ENCODE measurements around the gene KRTAP9-1. TPM values are rescaled to one million over a fixed set of nuclear protein-coding genes. Genes with fewer than 3 reads are reported as not detected.
"Not testable (repeated sequence)": the region's sequence is repeated elsewhere in the genome, so short reads cannot be mapped to it uniquely, and the experiment has no call there.

The KRTAP9-1 gene
- total and polyA plus RNA-seq, 9 donors, result not detected

DNA sequence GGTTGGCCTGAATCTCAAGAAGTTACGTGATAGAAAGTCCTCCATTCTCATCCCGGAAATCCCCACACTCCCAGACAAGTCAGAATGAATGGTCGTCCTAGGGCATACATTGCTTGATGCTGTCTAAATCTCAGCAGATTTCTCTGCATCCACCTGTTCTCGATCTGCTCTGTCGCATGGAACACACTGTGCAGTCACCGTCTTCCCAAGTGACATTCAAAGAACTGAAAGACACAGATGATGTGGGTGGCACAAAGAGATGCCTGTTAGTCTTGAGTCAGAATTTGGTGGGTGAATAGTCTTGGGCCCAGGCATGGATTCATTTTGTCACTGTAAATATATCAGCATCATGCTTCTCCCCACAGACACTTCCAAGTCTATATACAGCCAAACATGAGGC lies 42.0 kb downstream of the KRTAP9-1 start:
- intact Hi-C loops (cut with DNase I), result no loop called here
- WGBS, 3 donors, result 88 to 89% (median 89%) methylated on average over 6 of the region's 6 CpGs
- DNase-seq, result no peak
- H3K27me3 ChIP-seq, result no peaks in the 10 kb centered on the region
- H3K9me3 ChIP-seq, result no peaks in the 10 kb centered on the region
- no peak overlapping the region for H3K27ac ChIP-seq
- H3K4me1 ChIP-seq (ENCODE audit: insufficient read depth), result no peaks in the 10 kb centered on the region
- no peak overlapping the region for H3K4me3 ChIP-seq
- no peaks in the 10 kb centered on the region for H3K36me3 ChIP-seq
- TF ChIP-seq EP300 (IDR thresholded peaks at IDR 0.05) (no peak), POLR2A (IDR thresholded peaks at IDR 0.05) (no peak)
- TF ChIP-seq, protein P1, sequence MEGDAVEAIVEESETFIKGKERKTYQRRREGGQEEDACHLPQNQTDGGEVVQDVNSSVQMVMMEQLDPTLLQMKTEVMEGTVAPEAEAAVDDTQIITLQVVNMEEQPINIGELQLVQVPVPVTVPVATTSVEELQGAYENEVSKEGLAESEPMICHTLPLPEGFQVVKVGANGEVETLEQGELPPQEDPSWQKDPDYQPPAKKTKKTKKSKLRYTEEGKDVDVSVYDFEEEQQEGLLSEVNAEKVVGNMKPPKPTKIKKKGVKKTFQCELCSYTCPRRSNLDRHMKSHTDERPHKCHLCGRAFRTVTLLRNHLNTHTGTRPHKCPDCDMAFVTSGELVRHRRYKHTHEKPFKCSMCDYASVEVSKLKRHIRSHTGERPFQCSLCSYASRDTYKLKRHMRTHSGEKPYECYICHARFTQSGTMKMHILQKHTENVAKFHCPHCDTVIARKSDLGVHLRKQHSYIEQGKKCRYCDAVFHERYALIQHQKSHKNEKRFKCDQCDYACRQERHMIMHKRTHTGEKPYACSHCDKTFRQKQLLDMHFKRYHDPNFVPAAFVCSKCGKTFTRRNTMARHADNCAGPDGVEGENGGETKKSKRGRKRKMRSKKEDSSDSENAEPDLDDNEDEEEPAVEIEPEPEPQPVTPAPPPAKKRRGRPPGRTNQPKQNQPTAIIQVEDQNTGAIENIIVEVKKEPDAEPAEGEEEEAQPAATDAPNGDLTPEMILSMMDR (IDR thresholded peaks at IDR 0.05), result no peak

DNA sequence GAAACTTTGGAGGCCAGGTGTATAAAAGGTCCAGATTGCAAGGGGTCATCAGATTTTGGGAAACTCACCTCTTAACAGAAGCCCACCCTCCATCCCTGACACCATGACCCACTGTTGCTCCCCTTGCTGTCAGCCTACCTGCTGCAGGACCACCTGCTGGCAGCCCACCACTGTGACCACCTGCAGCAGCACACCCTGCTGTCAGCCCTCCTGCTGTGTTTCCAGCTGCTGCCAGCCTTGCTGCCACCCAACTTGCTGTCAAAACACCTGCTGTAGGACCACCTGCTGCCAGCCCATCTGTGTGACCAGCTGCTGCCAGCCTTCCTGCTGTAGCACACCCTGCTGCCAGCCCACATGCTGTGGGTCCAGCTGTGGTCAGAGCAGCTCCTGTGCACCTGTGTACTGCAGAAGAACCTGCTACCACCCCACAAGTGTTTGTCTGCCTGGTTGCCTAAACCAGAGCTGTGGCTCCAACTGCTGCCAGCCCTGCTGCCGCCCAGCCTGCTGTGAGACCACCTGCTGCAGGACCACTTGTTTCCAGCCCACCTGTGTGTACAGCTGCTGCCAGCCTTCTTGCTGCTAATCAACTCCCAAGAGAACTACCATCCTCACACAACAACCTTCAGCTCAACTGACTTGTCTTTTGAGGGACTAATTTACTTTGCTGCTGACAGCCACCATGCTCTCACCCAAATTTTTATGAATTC lies 42.9 kb downstream of the KRTAP9-1 start, which contains the start of gene KRTAP9-3:
Gene KRTAP9-3, plus strand, starts transcription at position 51 of the 707 bp plus-strand sequence. Its CDS starts 53 bp downstream, at position 104.
- 82 to 100% (median 88%) methylated on average over 1 of the region's 1 CpG for WGBS, 3 donors
- H3K4me1 ChIP-seq (ENCODE audit: insufficient read depth); DNase-seq; H3K36me3 ChIP-seq; H3K27ac ChIP-seq; intact Hi-C loops (cut with DNase I); H3K4me3 ChIP-seq; H3K27me3 ChIP-seq; H3K9me3 ChIP-seq: not testable (repeated sequence)

DNA sequence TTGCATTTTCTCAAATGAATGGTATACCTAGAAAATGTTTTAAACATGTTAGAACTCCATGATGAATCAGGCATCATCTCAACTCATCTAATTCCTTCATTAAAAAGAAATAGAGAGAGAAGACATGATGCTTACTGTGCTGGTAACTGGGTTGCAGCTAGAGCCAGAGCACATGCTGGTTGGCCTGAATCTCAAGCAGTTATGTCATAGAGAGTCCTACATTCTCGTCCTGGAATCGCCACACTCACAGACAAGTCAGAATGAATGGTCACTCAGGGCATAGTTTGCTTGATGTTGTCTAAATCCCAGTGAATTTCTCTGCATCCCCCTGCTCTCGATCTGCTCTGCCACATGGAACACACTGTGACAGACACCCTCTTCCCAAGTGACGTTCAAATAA lies 47.4 kb downstream of the KRTAP9-1 start:
- H3K4me3 ChIP-seq; intact Hi-C loops (cut with DNase I); DNase-seq; H3K27ac ChIP-seq; H3K36me3 ChIP-seq; H3K4me1 ChIP-seq (ENCODE audit: insufficient read depth); H3K27me3 ChIP-seq; H3K9me3 ChIP-seq: not testable (repeated sequence)
- 72 to 78% (median 77%) methylated on average over 4 of the region's 4 CpGs for WGBS, 3 donors

DNA sequence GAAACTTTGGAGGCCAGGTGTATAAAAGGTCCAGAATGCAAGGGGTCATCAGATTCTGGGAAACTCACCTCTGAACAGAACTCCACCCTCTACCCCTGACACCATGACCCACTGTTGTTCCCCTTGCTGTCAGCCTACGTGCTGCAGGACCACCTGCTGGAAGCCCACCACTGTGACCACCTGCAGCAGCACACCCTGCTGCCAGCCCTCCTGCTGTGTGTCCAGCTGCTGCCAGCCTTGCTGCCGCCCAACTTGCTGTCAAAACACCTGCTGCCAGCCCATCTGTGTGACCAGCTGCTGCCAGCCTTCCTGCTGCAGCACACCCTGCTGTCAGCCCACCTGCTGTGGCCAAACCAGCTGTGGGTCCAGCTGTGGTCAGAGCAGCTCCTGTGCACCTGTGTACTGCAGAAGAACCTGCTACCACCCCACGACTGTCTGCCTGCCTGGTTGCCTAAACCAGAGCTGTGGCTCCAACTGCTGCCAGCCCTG lies 48.3 kb downstream of the KRTAP9-1 start, which contains the start of gene KRTAP9-8:
Gene KRTAP9-8, plus strand, starts transcription at position 51 of the 489 bp plus-strand sequence. Its CDS starts 53 bp downstream, at position 104.
- H3K9me3 ChIP-seq; DNase-seq; H3K4me1 ChIP-seq (ENCODE audit: insufficient read depth); intact Hi-C loops (cut with DNase I); H3K27me3 ChIP-seq; H3K36me3 ChIP-seq; H3K27ac ChIP-seq; H3K4me3 ChIP-seq: not testable (repeated sequence)
- 31 to 55% (median 40%) methylated on average over 3 of the region's 3 CpGs for WGBS, 3 donors

Small RNA genes within 50 kb of the gene (small RNA-seq; reads per million reads assigned to genes)
- gene KRTAP4-17P, result not detected

Other genes with a start within 250 kb of the KRTAP9-1 start
Only the 30 nearest of the 40 such genes appear.
- gene KRTAP1-4, start 159.7 kb upstream of the KRTAP9-1 start, total RNA-seq, result not detected
- gene KRTAP1-4, start 159.7 kb upstream of the KRTAP9-1 start, polyA plus RNA-seq, result not detected
- not detected for gene KRTAP1-3, start 155.0 kb upstream of the KRTAP9-1 start, total RNA-seq
- gene KRTAP1-3, start 155.0 kb upstream of the KRTAP9-1 start, polyA plus RNA-seq, result not detected
- gene KRTAP1-1, start 148.4 kb upstream of the KRTAP9-1 start, total RNA-seq, result not detected
- gene KRTAP1-1, start 148.4 kb upstream of the KRTAP9-1 start, polyA plus RNA-seq, result not detected
- not detected for gene KRTAP2-1, start 142.6 kb upstream of the KRTAP9-1 start, total RNA-seq
- gene KRTAP2-1, start 142.6 kb upstream of the KRTAP9-1 start, polyA plus RNA-seq, result not detected
- not detected for gene KRTAP2-2, start 134.7 kb upstream of the KRTAP9-1 start, total RNA-seq
- gene KRTAP2-2, start 134.7 kb upstream of the KRTAP9-1 start, polyA plus RNA-seq, result not detected
- gene KRTAP2-3, start 129.8 kb upstream of the KRTAP9-1 start, total RNA-seq, result not detected
- gene KRTAP2-3, start 129.8 kb upstream of the KRTAP9-1 start, polyA plus RNA-seq, result not detected
- not detected for gene KRTAP2-4, start 124.0 kb upstream of the KRTAP9-1 start, total RNA-seq
- gene KRTAP2-4, start 124.0 kb upstream of the KRTAP9-1 start, polyA plus RNA-seq, result not detected
- gene KRTAP4-7, start 105.7 kb upstream of the KRTAP9-1 start, total RNA-seq, result not detected
- gene KRTAP4-7, start 105.7 kb upstream of the KRTAP9-1 start, polyA plus RNA-seq, result not detected
- not detected for gene KRTAP4-8, start 91.7 kb upstream of the KRTAP9-1 start, total RNA-seq
- not detected for gene KRTAP4-8, start 91.7 kb upstream of the KRTAP9-1 start, polyA plus RNA-seq
- gene KRTAP4-16, start 87.7 kb upstream of the KRTAP9-1 start, total RNA-seq, result not detected
- gene KRTAP4-16, start 87.7 kb upstream of the KRTAP9-1 start, polyA plus RNA-seq, result not detected
- gene KRTAP4-9, start 84.5 kb upstream of the KRTAP9-1 start, total RNA-seq, result not detected
- gene KRTAP4-9, start 84.5 kb upstream of the KRTAP9-1 start, polyA plus RNA-seq, result not detected
- not detected for gene KRTAP4-11, start 71.5 kb upstream of the KRTAP9-1 start, total RNA-seq
- not detected for gene KRTAP4-11, start 71.5 kb upstream of the KRTAP9-1 start, polyA plus RNA-seq
- not detected for gene KRTAP4-12, start 65.7 kb upstream of the KRTAP9-1 start, total RNA-seq
- gene KRTAP4-12, start 65.7 kb upstream of the KRTAP9-1 start, polyA plus RNA-seq, result not detected
- gene KRTAP4-6, start 49.3 kb upstream of the KRTAP9-1 start, total RNA-seq, result not detected
- gene KRTAP4-6, start 49.3 kb upstream of the KRTAP9-1 start, polyA plus RNA-seq, result not detected
- not detected for gene KRTAP4-5, start 40.1 kb upstream of the KRTAP9-1 start, total RNA-seq
- not detected for gene KRTAP4-5, start 40.1 kb upstream of the KRTAP9-1 start, polyA plus RNA-seq
- not detected for gene KRTAP4-4, start 29.1 kb upstream of the KRTAP9-1 start, total RNA-seq
- gene KRTAP4-4, start 29.1 kb upstream of the KRTAP9-1 start, polyA plus RNA-seq, result not detected
- not detected for gene KRTAP4-3, start 21.7 kb upstream of the KRTAP9-1 start, total RNA-seq
- not detected for gene KRTAP4-3, start 21.7 kb upstream of the KRTAP9-1 start, polyA plus RNA-seq
- gene KRTAP4-2, start 11.7 kb upstream of the KRTAP9-1 start, total RNA-seq, result not detected
- not detected for gene KRTAP4-2, start 11.7 kb upstream of the KRTAP9-1 start, polyA plus RNA-seq
- not detected for gene KRTAP4-1, start 5.0 kb upstream of the KRTAP9-1 start, total RNA-seq
- gene KRTAP4-1, start 5.0 kb upstream of the KRTAP9-1 start, polyA plus RNA-seq, result not detected
- not detected for gene KRTAP9-2, start 36.8 kb downstream of the KRTAP9-1 start, total RNA-seq
- gene KRTAP9-2, start 36.8 kb downstream of the KRTAP9-1 start, polyA plus RNA-seq, result not detected
- gene KRTAP9-3, start 42.6 kb downstream of the KRTAP9-1 start, total RNA-seq, result not detected
- not detected for gene KRTAP9-3, start 42.6 kb downstream of the KRTAP9-1 start, polyA plus RNA-seq
- gene KRTAP9-8, start 48.1 kb downstream of the KRTAP9-1 start, total RNA-seq, result not detected
- not detected for gene KRTAP9-8, start 48.1 kb downstream of the KRTAP9-1 start, polyA plus RNA-seq
- not detected for gene KRTAP9-4, start 59.8 kb downstream of the KRTAP9-1 start, total RNA-seq
- not detected for gene KRTAP9-4, start 59.8 kb downstream of the KRTAP9-1 start, polyA plus RNA-seq
- gene KRTAP9-9, start 65.5 kb downstream of the KRTAP9-1 start, total RNA-seq, result not detected
- not detected for gene KRTAP9-9, start 65.5 kb downstream of the KRTAP9-1 start, polyA plus RNA-seq
- gene KRTAP9-6, start 75.5 kb downstream of the KRTAP9-1 start, total RNA-seq, result not detected
- gene KRTAP9-6, start 75.5 kb downstream of the KRTAP9-1 start, polyA plus RNA-seq, result not detected
- not detected for gene KRTAP9-7, start 85.8 kb downstream of the KRTAP9-1 start, total RNA-seq
- not detected for gene KRTAP9-7, start 85.8 kb downstream of the KRTAP9-1 start, polyA plus RNA-seq
- gene KRTAP29-1, start 113.0 kb downstream of the KRTAP9-1 start, total RNA-seq, result not detected
- gene KRTAP29-1, start 113.0 kb downstream of the KRTAP9-1 start, polyA plus RNA-seq, result not detected
- gene KRTAP16-1, start 119.4 kb downstream of the KRTAP9-1 start, total RNA-seq, result not detected
- gene KRTAP16-1, start 119.4 kb downstream of the KRTAP9-1 start, polyA plus RNA-seq, result not detected
- not detected for gene KRTAP17-1, start 125.8 kb downstream of the KRTAP9-1 start, total RNA-seq
- gene KRTAP17-1, start 125.8 kb downstream of the KRTAP9-1 start, polyA plus RNA-seq, result not detected
- not detected for gene KRT33A, start 160.9 kb downstream of the KRTAP9-1 start, total RNA-seq
- not detected for gene KRT33A, start 160.9 kb downstream of the KRTAP9-1 start, polyA plus RNA-seq